ENCODE results near the gene PRDM5. TPM values are rescaled to one million over a fixed set of nuclear protein-coding genes. Genes with fewer than 3 reads are reported as not detected.
"Not testable (repeated sequence)": the region's sequence is repeated elsewhere in the genome, so short reads cannot be mapped to it uniquely, and the experiment has no call there.

PRDM5 gene
- total RNA-seq, 2 donors from 2014 or later, result 9.2 to 9.3 TPM

DNA sequence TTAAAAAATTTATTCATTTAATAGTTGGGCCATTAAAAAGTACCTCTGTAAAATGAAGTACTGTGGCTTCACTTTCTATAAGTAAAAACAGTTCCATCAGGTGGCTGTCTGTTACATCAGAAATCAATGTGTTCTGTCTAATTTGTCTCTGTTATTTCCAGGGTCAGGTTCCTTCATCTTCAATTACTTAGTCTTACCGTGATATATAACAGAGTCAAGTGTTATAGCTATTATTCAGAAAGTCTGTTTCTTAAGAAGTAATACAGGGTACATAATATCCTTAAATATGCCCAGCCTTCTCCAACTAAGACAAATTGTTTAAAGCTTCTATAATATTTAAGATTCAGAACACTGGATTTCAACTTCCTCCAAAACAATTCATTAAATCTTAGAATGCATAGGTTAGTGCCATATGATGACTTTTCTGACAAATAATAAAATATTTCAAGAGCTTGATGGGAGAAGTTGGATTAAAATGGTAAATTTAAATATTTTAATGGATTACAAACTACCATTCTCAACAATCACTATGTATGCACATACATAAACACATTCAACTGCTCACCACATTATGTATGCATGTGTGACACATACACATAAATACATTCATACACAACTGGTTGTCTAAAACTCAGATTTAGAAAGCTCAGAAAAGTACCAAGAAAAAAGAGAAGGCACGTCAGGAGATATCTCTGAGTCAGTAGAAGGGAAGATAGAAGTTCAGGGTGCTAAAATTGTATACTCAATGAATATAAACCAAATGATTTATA lies 268.5 kb downstream of the PRDM5 start:
- no peak overlapping the region for H3K4me3 ChIP-seq
- H3K27ac ChIP-seq, result no peak overlapping the region
- H3K27me3 ChIP-seq, result no peaks in the 10 kb centered on the region
- no peaks in the 10 kb centered on the region for H3K9me3 ChIP-seq
- intact Hi-C loops (cut with DNase I), result no loop called here
- H3K36me3 ChIP-seq, result no peaks in the 10 kb centered on the region
- no peak overlapping the region for H3K9ac ChIP-seq (ENCODE audit: low read depth in 2 of 2, low read length in 2 of 2)
- TF ChIP-seq, protein P1, sequence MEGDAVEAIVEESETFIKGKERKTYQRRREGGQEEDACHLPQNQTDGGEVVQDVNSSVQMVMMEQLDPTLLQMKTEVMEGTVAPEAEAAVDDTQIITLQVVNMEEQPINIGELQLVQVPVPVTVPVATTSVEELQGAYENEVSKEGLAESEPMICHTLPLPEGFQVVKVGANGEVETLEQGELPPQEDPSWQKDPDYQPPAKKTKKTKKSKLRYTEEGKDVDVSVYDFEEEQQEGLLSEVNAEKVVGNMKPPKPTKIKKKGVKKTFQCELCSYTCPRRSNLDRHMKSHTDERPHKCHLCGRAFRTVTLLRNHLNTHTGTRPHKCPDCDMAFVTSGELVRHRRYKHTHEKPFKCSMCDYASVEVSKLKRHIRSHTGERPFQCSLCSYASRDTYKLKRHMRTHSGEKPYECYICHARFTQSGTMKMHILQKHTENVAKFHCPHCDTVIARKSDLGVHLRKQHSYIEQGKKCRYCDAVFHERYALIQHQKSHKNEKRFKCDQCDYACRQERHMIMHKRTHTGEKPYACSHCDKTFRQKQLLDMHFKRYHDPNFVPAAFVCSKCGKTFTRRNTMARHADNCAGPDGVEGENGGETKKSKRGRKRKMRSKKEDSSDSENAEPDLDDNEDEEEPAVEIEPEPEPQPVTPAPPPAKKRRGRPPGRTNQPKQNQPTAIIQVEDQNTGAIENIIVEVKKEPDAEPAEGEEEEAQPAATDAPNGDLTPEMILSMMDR (IDR thresholded peaks at IDR 0.05), result no peak
- DNase-seq, result no peak
- H3K4me1 ChIP-seq, result no peaks in the 10 kb centered on the region

DNA sequence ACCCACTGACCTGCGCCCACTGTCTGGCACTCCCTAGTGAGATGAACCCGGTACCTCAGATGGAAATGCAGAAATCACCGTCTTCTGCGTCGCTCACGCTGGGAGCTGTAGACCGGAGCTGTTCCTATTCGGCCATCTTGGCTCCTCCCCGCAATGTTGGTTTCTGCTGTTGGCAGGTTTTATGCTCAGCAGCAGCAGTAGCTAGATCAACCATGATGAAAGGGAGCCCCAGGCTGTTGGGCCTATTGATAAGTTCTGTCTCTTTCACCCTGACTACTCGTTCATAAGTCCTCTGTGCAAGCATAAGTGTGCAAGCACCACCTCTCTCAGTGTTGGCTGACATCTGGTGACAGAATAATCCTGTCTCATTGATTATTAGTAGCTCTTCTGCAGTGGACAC lies 274.2 kb downstream of the PRDM5 start:
- H3K27ac ChIP-seq; H3K27me3 ChIP-seq; H3K9me3 ChIP-seq; intact Hi-C loops (cut with DNase I); H3K9ac ChIP-seq (ENCODE audit: low read depth in 2 of 2, low read length in 2 of 2); DNase-seq; H3K4me3 ChIP-seq; H3K36me3 ChIP-seq; H3K4me1 ChIP-seq: not testable (repeated sequence)

Other genes with a start within 250 kb of the PRDM5 start
- 10 to 100 TPM in 1 of 2 donors, 1 to 10 TPM in 1; 8.9 to 30.4 TPM for gene NDNF, start 149.8 kb upstream of the PRDM5 start, total RNA-seq
- 1 to 10 TPM in 1 of 2 donors, under 1 TPM in 1; 0.40 to 1.2 TPM for gene TNIP3, start 241.6 kb upstream of the PRDM5 start, total RNA-seq